H1 (cell line): ENCODE measurements around the gene SERINC4. TPM values are rescaled to one million over a fixed set of nuclear protein-coding genes. Genes with fewer than 3 reads are reported as not detected.

ENCODE experiments used
- ASH2L ChIP-seq: fragments of 200-600, 300-600 bp; sonication (generic); IDR thresholded peaks from one replicate; pipeline ENCODE4 v1.7.1; 2017; ENCODE audit warnings: low read length
- BRCA1 ChIP-seq: IDR thresholded peaks from 2 replicates; pipeline ENCODE4 v1.6.1; 2012; ENCODE audit warnings: low read depth, low read length, improper control_type of control experiment
- CEBPB ChIP-seq: IDR thresholded peaks from 2 replicates; pipeline ENCODE4 v1.6.1; 2012; ENCODE audit warnings: low read depth, low read length
- CHD1 ChIP-seq: IDR thresholded peaks from 2 replicates; pipeline ENCODE4 v1.6.1; 2012; ENCODE audit warnings: low read depth, low read length, improper control_type of control experiment
- CHD2 ChIP-seq: IDR thresholded peaks from 2 replicates; pipeline ENCODE4 v1.6.1; 2012; ENCODE audit warnings: low read length, improper control_type of control experiment
- EGR1 ChIP-seq: IDR thresholded peaks from 2 replicates; pipeline ENCODE4 v1.6.1; 2011; ENCODE audit warnings: low read depth, low read length, borderline replicate concordance
- GABPA ChIP-seq: IDR thresholded peaks from 2 replicates; pipeline ENCODE4 v1.6.1; 2011; ENCODE audit warnings: mild to moderate bottlenecking, low read length, moderate library complexity, borderline replicate concordance; ENCODE audit not compliant: insufficient read depth
- HDAC2 ChIP-seq, 2 experiments: fragments of 300-600 bp in 1 of 2; sonication (generic) in 1 of 2; IDR thresholded peaks; 2 replicates each; pipeline ENCODE4 v1.6.1; 2011 to 2012; ENCODE audit warnings: low read depth in 2 of 2, low read length in 2 of 2, mild to moderate bottlenecking in 2 of 2, moderate library complexity in 2 of 2, borderline replicate concordance in 1 of 2, inconsistent platforms in 1 of 2
- KDM4A ChIP-seq: IDR thresholded peaks from one replicate; pipeline ENCODE4 v1.7.1; 2012; ENCODE audit warnings: low read depth, mild to moderate bottlenecking, moderate library complexity, low read length, inconsistent platforms; ENCODE audit not compliant: severe bottlenecking
- PHF8 ChIP-seq: fragments of 200-600 bp; sonication (generic); conservative IDR thresholded peaks from 2 replicates; pipeline ENCODE4 v1.7.1; 2012; ENCODE audit warnings: low read depth, mild to moderate bottlenecking, inconsistent platforms, low read length, moderate library complexity
- SP4 ChIP-seq: IDR thresholded peaks from 2 replicates; pipeline ENCODE4 v1.6.1; 2012; ENCODE audit warnings: low read length, inconsistent platforms
- TBP ChIP-seq: IDR thresholded peaks from 2 replicates; pipeline ENCODE4 v1.6.1; 2011; ENCODE audit warnings: low read depth, low read length, improper control_type of control experiment
- ZNF274 ChIP-seq: IDR thresholded peaks from 2 replicates; pipeline ENCODE4 v1.7.0; 2012; ENCODE audit warnings: low read length, borderline replicate concordance; ENCODE audit errors: extremely low read depth
- polyA plus RNA-seq, 7 experiments: library from polyadenylated mRNA; depleted of rRNA in 3 of 7; stranded (reverse) in 5 of 7; unstranded in 2 of 7; fragments of >200 nt in 5 of 7; fragments of 200-250 nt in 2 of 7; gene quantifications; 1 replicate in 5 of 7; 2 replicates in 1 of 7; 4 replicates in 1 of 7; pipeline versions ENCODE4 v1.2.1 to v1.2.3, GENCODE V29; 2011 to 2013; ENCODE audit warnings: missing spikeins in 2 of 7, mixed read lengths in 2 of 7
- total RNA-seq: library from RNA; stranded (reverse); fragmentation: NEBNext Ultra II Directional; extraction: Animal tissue kit (Norgen Biotek cat#: 25700); gene quantifications from 2 replicates; pipeline ENCODE4 v1.2.1, GENCODE V29; 2021
- TF ChIP-seq, protein P1 (sequence below), 3 experiments: IDR thresholded peaks; 1 replicate in 2 of 3; 2 replicates in 1 of 3; pipeline versions ENCODE4 v1.5.1 to v1.6.1; 2011; ENCODE audit warnings: low read length in 3 of 3, mild to moderate bottlenecking in 3 of 3, inconsistent platforms in 2 of 3, low read depth in 1 of 3, moderate library complexity in 1 of 3; ENCODE audit not compliant: insufficient read depth in 1 of 3; ENCODE audit errors: control extremely low read depth in 1 of 3
- TF ChIP-seq, protein P2 (sequence below): IDR thresholded peaks from 2 replicates; pipeline ENCODE4 v1.6.1; 2012; ENCODE audit warnings: inconsistent platforms

The SERINC4 gene
- total and polyA plus RNA-seq, 2 of the 8 experiments (the other 6 are each of a cell fraction or from before 2014, with no cell fraction given): 0.08 TPM; not detected in 1

DNA sequence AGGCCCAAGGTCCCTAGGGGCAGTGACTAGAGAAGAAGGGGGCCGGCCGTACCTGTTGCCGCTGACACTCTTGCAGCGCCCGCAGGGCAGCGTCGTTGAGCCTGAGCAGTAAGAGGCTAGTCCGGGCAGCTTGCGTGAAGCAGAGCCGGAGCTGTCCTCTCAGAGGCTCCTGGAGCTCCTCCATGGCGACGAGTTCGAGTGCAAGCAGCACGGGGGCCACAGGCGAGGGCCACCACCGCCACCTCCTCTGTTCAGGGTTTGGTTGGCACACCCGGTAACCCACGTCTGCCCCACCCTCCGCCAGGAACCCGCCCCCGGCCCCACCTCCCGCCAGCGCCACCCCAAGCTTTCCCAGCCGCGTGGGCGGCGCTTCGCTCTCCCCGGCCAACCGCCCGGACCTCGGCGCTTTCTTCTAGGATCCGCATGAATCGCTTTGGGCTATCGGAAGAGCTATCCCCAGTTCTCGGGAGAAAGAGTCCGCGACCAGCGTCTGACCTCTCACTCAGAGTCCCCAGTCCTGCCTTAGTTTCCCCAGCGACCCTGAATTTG is 23.2 kb downstream of the SERINC4 start, which contains the start of gene ELL3 (continued):
- TF ChIP-seq, protein P1, sequence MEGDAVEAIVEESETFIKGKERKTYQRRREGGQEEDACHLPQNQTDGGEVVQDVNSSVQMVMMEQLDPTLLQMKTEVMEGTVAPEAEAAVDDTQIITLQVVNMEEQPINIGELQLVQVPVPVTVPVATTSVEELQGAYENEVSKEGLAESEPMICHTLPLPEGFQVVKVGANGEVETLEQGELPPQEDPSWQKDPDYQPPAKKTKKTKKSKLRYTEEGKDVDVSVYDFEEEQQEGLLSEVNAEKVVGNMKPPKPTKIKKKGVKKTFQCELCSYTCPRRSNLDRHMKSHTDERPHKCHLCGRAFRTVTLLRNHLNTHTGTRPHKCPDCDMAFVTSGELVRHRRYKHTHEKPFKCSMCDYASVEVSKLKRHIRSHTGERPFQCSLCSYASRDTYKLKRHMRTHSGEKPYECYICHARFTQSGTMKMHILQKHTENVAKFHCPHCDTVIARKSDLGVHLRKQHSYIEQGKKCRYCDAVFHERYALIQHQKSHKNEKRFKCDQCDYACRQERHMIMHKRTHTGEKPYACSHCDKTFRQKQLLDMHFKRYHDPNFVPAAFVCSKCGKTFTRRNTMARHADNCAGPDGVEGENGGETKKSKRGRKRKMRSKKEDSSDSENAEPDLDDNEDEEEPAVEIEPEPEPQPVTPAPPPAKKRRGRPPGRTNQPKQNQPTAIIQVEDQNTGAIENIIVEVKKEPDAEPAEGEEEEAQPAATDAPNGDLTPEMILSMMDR (IDR thresholded peaks at IDR 0.05; ENCODE audit: control extremely low read depth in 1 of 3, insufficient read depth in 1 of 3, low read depth in 1 of 3, low read length in 3 of 3): no peak
- TF ChIP-seq HDAC2 (IDR thresholded peaks at IDR 0.05; ENCODE audit: borderline replicate concordance in 1 of 2, low read depth in 2 of 2, low read length in 2 of 2) (no peak), SP4 (no peak), GABPA (no peak), ASH2L (peak; percentile 17), KDM4A (peak; percentile 29), TBP (no peak; the same call in 1 of the 2 replicates), CHD2 (no peak), EGR1 (peak; percentile 55; the same call in 1 of the 2 replicates), BRCA1 (no peak), CEBPB (no peak), ZNF274 (no peak), PHF8 (0 out of 2 replicates have a peak, but pooled peaks have one; percentile 19), CHD1 (no peak)
- TF ChIP-seq, protein P2, sequence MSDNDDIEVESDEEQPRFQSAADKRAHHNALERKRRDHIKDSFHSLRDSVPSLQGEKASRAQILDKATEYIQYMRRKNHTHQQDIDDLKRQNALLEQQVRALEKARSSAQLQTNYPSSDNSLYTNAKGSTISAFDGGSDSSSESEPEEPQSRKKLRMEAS: no peak; the same call in 1 of the 2 replicates
- TF ChIP-seq, all 59 proteins: peak for 6
